H1 (cell line): ENCODE data around the gene HS3ST5.

Experiments
- CTCF ChIP-seq, 3 experiments: IDR thresholded peaks; 1 replicate in 2 of 3; 2 replicates in 1 of 3; pipeline versions ENCODE4 v1.5.1 to v1.6.1; 2011; ENCODE audit warnings: low read length in 3 of 3, mild to moderate bottlenecking in 3 of 3, inconsistent platforms in 2 of 3, low read depth in 1 of 3, moderate library complexity in 1 of 3; ENCODE audit not compliant: insufficient read depth in 1 of 3; ENCODE audit errors: control extremely low read depth in 1 of 3
- JUN ChIP-seq: IDR thresholded peaks from 2 replicates; pipeline ENCODE4 v1.6.1; 2011; ENCODE audit warnings: low read depth, mild to moderate bottlenecking, improper control_type of control experiment, low read length
- JUND ChIP-seq: IDR thresholded peaks from 2 replicates; pipeline ENCODE4 v1.6.1; 2011; ENCODE audit warnings: mild to moderate bottlenecking, improper control_type of control experiment, low read length
- MAFK ChIP-seq: IDR thresholded peaks from 2 replicates; pipeline ENCODE4 v1.6.1; 2012; ENCODE audit warnings: low read depth, mild to moderate bottlenecking, improper control_type of control experiment, low read length
- RAD21 ChIP-seq, 2 experiments: IDR thresholded peaks in 1 of 2; conservative IDR thresholded peaks in 1 of 2; 2 replicates each; pipeline ENCODE4 v1.6.1; 2011; ENCODE audit warnings: low read depth in 2 of 2, low read length in 2 of 2, improper control_type of control experiment in 1 of 2, inconsistent platforms in 1 of 2, mild to moderate bottlenecking in 1 of 2, moderate library complexity in 1 of 2
- SP1 ChIP-seq: IDR thresholded peaks from 2 replicates; pipeline ENCODE4 v1.6.1; 2011; ENCODE audit warnings: low read depth, low read length

DNA sequence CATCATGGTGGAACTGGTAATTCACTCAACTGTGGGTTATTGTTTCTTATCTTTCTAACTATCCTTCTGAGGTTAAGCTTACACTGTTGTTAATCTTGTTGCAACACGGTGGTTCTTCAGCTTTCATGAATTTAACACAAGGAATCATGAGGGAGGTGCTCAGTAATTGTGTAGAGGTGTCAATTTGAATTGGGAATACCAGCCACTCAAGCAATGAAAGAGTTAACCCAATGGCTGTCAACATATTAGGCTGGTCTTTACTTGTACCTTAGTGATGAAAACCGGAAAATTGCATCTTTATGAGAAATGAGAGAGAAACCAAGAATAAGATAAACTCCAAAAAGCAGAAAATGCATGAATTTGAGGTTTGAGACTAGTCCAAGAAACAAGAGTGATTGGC, 95.7 kb downstream of the HS3ST5 start:
- TF ChIP-seq JUND (no peak), MAFK (no peak), RAD21 (IDR thresholded peaks at IDR 0.05 in 1 of 2, conservative IDR thresholded peaks at IDR 0.05 in 1 of 2; ENCODE audit: low read depth in 2 of 2, low read length in 2 of 2) (no peak), JUN (no peak), SP1 (no peak), CTCF (IDR thresholded peaks at IDR 0.05; ENCODE audit: control extremely low read depth in 1 of 3, insufficient read depth in 1 of 3, low read depth in 1 of 3, low read length in 3 of 3) (no peak)
